ENCODE measurements around the gene GAB4. TPM values are rescaled to one million over a fixed set of nuclear protein-coding genes. Genes with fewer than 3 reads are reported as not detected.

The GAB4 gene
- total and polyA plus RNA-seq, 10 of the 15 experiments (the other 5 are each of a cell fraction or from before 2014, with no cell fraction given), result not detected

GRCh38 chr22:17012267-17012666 lies 4.2 kb upstream of the GAB4 start:
- H3K27me3 ChIP-seq (replicated peaks in 1 of 2; ENCODE audit: control insufficient read depth in 2 of 2, insufficient read depth in 2 of 2, low read length in 1 of 2), result no peaks in the 10 kb centered on the region; a peak in 1 of 4 replicates
- RAD21 ChIA-PET (ENCODE audit: unreplicated experiment), result no interaction called here

More at GRCh38 chr22:17012267-17012666, 4.2 kb upstream of the GAB4 start:
- no peak for ATAC-seq
- no TSS peak for BruUV-seq (replicated peaks)
- in situ Hi-C loops (cut with MboI), result no loop called here
- TF ChIP-seq GABPA (IDR thresholded peaks at IDR 0.05; ENCODE audit: low read depth) (no peak), IRF3 (IDR thresholded peaks at IDR 0.05) (no peak), POLR2AphosphoS5 (IDR thresholded peaks at IDR 0.05; ENCODE audit: low read length) (no peak), BHLHE40 (IDR thresholded peaks at IDR 0.05; ENCODE audit: borderline replicate concordance in 1 of 2, low read depth in 2 of 2, low read length in 1 of 2) (no peak)
- TF ChIP-seq, protein P1, sequence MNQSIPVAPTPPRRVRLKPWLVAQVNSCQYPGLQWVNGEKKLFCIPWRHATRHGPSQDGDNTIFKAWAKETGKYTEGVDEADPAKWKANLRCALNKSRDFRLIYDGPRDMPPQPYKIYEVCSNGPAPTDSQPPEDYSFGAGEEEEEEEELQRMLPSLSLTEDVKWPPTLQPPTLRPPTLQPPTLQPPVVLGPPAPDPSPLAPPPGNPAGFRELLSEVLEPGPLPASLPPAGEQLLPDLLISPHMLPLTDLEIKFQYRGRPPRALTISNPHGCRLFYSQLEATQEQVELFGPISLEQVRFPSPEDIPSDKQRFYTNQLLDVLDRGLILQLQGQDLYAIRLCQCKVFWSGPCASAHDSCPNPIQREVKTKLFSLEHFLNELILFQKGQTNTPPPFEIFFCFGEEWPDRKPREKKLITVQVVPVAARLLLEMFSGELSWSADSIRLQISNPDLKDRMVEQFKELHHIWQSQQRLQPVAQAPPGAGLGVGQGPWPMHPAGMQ (IDR thresholded peaks at IDR 0.05; ENCODE audit: borderline replicate concordance), result no peak
- TF ChIP-seq, protein P2, sequence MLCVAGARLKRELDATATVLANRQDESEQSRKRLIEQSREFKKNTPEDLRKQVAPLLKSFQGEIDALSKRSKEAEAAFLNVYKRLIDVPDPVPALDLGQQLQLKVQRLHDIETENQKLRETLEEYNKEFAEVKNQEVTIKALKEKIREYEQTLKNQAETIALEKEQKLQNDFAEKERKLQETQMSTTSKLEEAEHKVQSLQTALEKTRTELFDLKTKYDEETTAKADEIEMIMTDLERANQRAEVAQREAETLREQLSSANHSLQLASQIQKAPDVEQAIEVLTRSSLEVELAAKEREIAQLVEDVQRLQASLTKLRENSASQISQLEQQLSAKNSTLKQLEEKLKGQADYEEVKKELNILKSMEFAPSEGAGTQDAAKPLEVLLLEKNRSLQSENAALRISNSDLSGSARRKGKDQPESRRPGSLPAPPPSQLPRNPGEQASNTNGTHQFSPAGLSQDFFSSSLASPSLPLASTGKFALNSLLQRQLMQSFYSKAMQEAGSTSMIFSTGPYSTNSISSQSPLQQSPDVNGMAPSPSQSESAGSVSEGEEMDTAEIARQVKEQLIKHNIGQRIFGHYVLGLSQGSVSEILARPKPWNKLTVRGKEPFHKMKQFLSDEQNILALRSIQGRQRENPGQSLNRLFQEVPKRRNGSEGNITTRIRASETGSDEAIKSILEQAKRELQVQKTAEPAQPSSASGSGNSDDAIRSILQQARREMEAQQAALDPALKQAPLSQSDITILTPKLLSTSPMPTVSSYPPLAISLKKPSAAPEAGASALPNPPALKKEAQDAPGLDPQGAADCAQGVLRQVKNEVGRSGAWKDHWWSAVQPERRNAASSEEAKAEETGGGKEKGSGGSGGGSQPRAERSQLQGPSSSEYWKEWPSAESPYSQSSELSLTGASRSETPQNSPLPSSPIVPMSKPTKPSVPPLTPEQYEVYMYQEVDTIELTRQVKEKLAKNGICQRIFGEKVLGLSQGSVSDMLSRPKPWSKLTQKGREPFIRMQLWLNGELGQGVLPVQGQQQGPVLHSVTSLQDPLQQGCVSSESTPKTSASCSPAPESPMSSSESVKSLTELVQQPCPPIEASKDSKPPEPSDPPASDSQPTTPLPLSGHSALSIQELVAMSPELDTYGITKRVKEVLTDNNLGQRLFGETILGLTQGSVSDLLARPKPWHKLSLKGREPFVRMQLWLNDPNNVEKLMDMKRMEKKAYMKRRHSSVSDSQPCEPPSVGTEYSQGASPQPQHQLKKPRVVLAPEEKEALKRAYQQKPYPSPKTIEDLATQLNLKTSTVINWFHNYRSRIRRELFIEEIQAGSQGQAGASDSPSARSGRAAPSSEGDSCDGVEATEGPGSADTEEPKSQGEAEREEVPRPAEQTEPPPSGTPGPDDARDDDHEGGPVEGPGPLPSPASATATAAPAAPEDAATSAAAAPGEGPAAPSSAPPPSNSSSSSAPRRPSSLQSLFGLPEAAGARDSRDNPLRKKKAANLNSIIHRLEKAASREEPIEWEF (IDR thresholded peaks at IDR 0.05; ENCODE audit: insufficient replicate concordance, low read depth, low read length), result no peak
- SMC1A ChIA-PET (ENCODE audit: uncharacterized antibody, unreplicated experiment), result no interaction called here
- H3K4me3 ChIP-seq, result no peak overlapping the region
- no peaks in the 10 kb centered on the region; the same call in 1 of the 2 replicates for H3K4me1 ChIP-seq (ENCODE audit: control insufficient read depth, insufficient read depth, low read length)
- H3K4me2 ChIP-seq (ENCODE audit: control insufficient read depth, insufficient read depth), result no peak overlapping the region
- no peaks in the 10 kb centered on the region for H3K79me2 ChIP-seq (ENCODE audit: control insufficient read depth, insufficient read depth, low read length)
- WGBS (ENCODE audit: insufficient coverage, insufficient replicate concordance, low lambda C conversion rate, missing lambda C conversion rate), result 24% methylated on average over 4 of the region's 4 CpGs
- no peak overlapping the region for H3K9ac ChIP-seq (ENCODE audit: control insufficient read depth, insufficient read depth, low read length)
- H4K20me1 ChIP-seq (ENCODE audit: control insufficient read depth, insufficient read depth), result no peaks in the 10 kb centered on the region
- no peak overlapping the region for H2AFZ ChIP-seq (ENCODE audit: control insufficient read depth, low read depth, low read length)
- no peak for FAIRE-seq
- intact Hi-C loops (cut with micrococcal nuclease; ENCODE audit: unreplicated experiment), result no loop called here
- CTCF ChIA-PET, result no interaction called here
- H3K9me3 ChIP-seq (replicated peaks; ENCODE audit: control insufficient read depth, insufficient read depth, low read length), result no peaks in the 10 kb centered on the region; the same call in 2 of the 3 replicates
- no peaks in the 10 kb centered on the region for H3K36me3 ChIP-seq (ENCODE audit: control insufficient read depth in 2 of 2, insufficient read depth in 2 of 2, low read length in 1 of 2)
- POLR2A ChIA-PET, result no interaction called here
- no peak for DNase-seq (ENCODE audit: low read depth, low spot score)
- no peak overlapping the region for H3K27ac ChIP-seq (ENCODE audit: control insufficient read depth, insufficient read depth)
